GM18870 (cell line): ENCODE data around the gene KBTBD13.
"Not testable (repeated sequence)": the region's sequence is repeated elsewhere in the genome, so short reads cannot be mapped to it uniquely, and the experiment has no call there.

Experiments
- ATAC-seq: cut with Tn5 transposase; IDR thresholded peaks from one replicate; pipeline ENCODE4 v1.9.1; 2021; ENCODE audit warnings: moderate library complexity; ENCODE audit not compliant: unreplicated experiment

Gene KBTBD13

GRCh38 chr15:65087873-65088642 lies 11.5 kb downstream of the KBTBD13 start:
- ATAC-seq: no peak

GRCh38 chr15:65088643-65089021 lies 12.1 kb downstream of the KBTBD13 start:
- no peak for ATAC-seq

GRCh38 chr15:65089206-65089824 lies 12.8 kb downstream of the KBTBD13 start:
- no peak for ATAC-seq

DNA sequence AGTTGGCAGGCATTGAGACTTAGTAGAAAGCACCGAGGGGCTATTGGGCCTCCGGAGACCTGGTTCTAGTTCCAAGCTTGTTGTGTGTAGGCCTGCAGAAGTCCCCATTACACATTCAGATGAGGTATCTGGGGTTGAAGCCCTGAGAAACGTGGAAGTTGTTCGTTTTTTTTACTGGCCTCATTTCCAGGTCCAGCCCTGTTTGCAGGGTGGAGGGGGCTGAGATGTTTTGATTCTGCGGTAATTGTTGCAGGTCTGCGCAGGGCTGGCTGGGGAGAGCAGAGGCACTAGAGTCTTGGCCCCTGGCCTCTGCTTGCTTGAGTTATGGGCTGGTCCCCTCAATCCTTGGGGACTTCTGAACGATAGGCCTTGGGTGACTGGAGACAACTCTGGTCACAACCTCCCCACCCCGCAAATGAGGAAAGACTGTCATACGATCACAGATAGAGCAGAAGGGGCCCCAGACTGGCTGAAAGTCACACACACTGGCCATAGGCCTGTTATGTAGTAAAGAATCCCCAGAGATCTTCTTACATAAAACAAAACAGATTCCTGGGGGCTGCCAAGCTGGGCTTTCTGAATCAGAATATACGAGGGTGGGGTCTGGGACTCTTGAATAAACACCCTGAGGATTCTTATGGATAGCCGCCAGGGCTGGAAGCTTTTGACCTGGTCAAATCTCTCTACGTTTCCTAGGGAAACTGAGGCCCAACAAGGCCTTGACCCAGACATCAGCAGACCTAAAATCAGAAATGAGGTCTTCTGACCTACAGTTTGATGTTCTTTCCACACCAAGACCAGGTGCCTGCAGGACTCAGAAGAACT lies 15.6 kb downstream of the KBTBD13 start:
- no peak for ATAC-seq

GRCh38 chr15:65092911-65093792 lies 16.6 kb downstream of the KBTBD13 start:
- ATAC-seq: no peak

DNA sequence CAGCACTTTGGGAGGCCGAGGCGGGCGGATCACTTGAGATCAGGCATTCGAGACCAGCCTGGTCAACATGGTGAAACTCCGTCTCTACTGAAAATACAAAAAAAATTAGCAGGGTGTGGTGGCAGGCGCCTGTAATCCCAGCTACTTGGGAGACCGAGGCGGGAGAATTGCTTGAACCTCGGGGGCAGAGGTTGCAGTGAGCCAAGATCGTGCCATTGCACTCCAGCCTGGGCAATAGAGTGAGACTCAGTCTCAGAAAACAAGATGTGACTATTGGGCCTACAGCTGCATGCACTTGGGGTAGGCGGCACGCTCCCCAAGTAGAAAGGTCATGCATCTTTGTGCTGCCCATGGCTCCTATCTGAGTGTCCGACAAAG lies 17.2 kb downstream of the KBTBD13 start:
- not testable (repeated sequence) for ATAC-seq

- no peak for ATAC-seq
These were observed 17.9 kb downstream of the KBTBD13 start for GRCh38 chr15:65094294-65094995.

DNA sequence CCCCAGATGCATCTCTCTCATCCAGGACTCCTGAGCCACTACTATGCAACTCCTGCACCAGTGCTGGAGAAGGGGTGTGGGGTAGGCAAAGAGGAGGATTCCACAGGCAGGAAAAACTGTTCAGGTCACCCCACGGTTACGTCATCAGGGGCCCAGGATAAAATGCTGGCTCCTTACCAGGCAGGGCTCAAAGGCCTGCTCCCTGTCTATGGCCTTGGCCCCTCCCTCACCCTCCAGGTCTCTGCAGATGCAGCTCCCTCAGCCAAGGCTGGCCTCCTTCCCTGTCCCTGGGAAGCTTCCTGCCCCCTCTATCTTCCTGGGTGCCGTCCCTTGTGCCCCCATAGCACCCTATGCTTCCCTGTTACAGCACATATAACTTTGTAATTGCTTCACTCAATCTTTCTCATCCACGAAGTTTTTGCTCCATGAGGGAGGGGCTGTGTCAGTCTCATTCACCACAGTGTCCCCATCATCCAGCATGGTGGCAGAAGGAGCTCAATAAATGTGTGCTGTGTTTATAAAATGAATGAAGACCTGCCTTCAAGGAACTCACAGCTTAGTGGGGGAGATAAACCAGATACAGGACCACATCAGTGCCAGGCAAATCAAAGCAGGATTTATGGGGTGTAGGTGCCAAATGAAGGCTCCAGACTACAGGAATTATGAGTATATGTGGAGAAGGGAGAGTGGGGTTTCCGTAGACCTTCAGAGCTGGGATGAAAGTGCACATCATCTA lies 18.6 kb downstream of the KBTBD13 start:
- ATAC-seq: no peak

GRCh38 chr15:65095747-65096104 lies 19.2 kb downstream of the KBTBD13 start:
- ATAC-seq: no peak

- ATAC-seq: no peak
These were observed 20.2 kb downstream of the KBTBD13 start for GRCh38 chr15:65096481-65097385.

- no peak for ATAC-seq
These were observed 21.2 kb downstream of the KBTBD13 start for GRCh38 chr15:65097651-65098263.

- no peak for ATAC-seq
These were observed 22.8 kb downstream of the KBTBD13 start for GRCh38 chr15:65099336-65099735.

DNA sequence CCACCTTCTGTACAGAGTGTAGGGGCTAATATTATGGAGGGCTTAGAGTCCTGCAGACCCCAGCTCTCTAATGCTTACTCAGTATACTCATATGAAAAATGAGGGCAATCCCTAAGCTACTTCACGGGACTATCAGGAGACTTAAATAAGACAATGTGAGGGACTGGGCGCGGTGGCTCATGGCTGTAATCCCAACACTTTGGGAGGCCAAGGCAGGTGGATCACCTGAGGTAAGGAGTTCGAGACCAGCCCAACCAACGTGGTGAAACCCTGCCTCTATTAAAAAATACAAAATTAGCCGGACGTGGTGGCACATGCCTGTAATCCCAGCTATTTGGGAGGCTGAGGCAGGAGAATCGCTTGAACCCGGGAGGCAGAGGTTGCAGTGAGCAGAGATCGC lies 23.3 kb downstream of the KBTBD13 start:
- not testable (repeated sequence) for ATAC-seq

GRCh38 chr15:65100442-65100841 lies 23.9 kb downstream of the KBTBD13 start:
- no peak for ATAC-seq

DNA sequence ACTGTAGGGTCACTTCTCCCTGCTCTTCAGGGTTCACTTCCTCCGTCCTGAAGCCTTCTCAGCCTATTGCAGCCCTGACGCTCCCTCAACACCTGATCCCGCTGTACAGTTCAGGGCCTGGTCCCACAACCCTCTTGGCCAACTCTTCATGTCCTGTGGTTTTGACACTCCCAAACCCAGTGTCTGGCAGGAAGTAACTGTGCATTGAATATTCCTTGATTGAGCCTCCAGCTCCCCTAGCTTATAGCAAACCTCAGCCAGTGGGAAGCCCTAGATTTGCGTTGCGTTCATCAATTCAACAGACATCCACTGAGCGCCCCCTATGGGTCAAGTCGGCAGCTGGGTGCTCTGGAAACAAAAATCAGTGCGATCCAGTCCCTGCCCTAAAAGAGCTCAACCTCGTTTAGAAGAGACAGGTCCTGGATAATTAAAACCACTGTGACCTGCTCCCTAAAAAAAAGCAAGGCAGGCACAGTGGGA lies 24.9 kb downstream of the KBTBD13 start:
- ATAC-seq: no peak

- no peak for ATAC-seq
These were observed 25.6 kb downstream of the KBTBD13 start for GRCh38 chr15:65101891-65102708.

DNA sequence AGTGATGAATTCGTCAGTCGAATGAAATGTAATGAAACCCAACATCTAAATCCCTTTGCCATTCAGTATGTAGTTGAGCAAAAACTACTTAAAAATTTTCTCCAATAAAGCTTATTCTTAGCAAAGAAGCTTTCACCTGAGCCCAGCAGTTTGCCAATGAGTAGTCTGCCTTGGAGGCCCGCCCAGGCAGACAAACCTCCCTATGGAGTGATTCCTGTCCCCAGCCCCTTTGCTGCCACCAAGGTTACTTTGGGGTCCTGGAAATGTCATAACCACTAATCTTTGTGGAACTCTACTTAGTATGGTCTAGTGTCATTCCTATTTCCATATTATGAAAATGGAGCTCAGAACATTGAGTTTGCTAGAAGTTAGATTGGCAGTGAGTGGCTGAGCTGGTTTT lies 26.4 kb downstream of the KBTBD13 start:
- ATAC-seq: no peak
